ENCODE data around the gene SH2D3C. TPM values are rescaled to one million over a fixed set of nuclear protein-coding genes. Genes with fewer than 3 reads are reported as not detected.

Gene SH2D3C
- polyA plus RNA-seq, 1 experiment, result 0.04 TPM

- DNase-seq (ENCODE audit: low read depth), result no peak
- ChIA-PET CTCF (interaction anchor here (4.9 kb wide), 1 partner anchor 12 kb away, joined by 34 read pairs; the partner anchor contains the start of gene TOR2A), POLR2A (no interaction called here)
- no peaks in the 10 kb centered on the region for H3K36me3 ChIP-seq (ENCODE audit: control insufficient read depth, insufficient read depth, low read length)
- TF ChIP-seq CTCF (IDR thresholded peaks at IDR 0.05; ENCODE audit: insufficient read depth, low read depth, low read length), result no peak
- H3K27me3 ChIP-seq (ENCODE audit: control insufficient read depth, insufficient read depth, low read length), result no peaks in the 10 kb centered on the region
- H3K4me3 ChIP-seq (ENCODE audit: low read depth, low read length), result no peak overlapping the region
These were observed 56.3 kb downstream of the SH2D3C start for GRCh38 chr9:127722055-127722745.

GRCh38 chr9:127721391-127721821 is 57.1 kb downstream of the SH2D3C start:
- TF ChIP-seq CTCF (IDR thresholded peaks at IDR 0.05; ENCODE audit: insufficient read depth, low read depth, low read length), result no peak
- Histone ChIP-seq H3K4me3 (ENCODE audit: low read depth, low read length) (no peak overlapping the region), H3K36me3 (ENCODE audit: control insufficient read depth, insufficient read depth, low read length) (no peaks in the 10 kb centered on the region), H3K27me3 (ENCODE audit: control insufficient read depth, insufficient read depth, low read length) (no peaks in the 10 kb centered on the region)
- no peak for DNase-seq (ENCODE audit: low read depth)
- POLR2A ChIA-PET, result no interaction called here
- CTCF ChIA-PET, result interaction anchor here (0.7 kb wide), 1 partner anchor 13 kb away, joined by 5 read pairs; the partner anchor contains the start of gene TOR2A

- H3K27me3 ChIP-seq (ENCODE audit: control insufficient read depth, insufficient read depth, low read length), result no peaks in the 10 kb centered on the region
- TF ChIP-seq CTCF (IDR thresholded peaks at IDR 0.05; ENCODE audit: insufficient read depth, low read depth, low read length), result no peak
- ChIA-PET POLR2A (no interaction called here), CTCF (no interaction called here)
- no peaks in the 10 kb centered on the region for H3K36me3 ChIP-seq (ENCODE audit: control insufficient read depth, insufficient read depth, low read length)
- no peak for DNase-seq (ENCODE audit: low read depth)
- no peak overlapping the region for H3K4me3 ChIP-seq (ENCODE audit: low read depth, low read length)
These were observed 57.6 kb downstream of the SH2D3C start for GRCh38 chr9:127720865-127721227.

GRCh38 chr9:127720031-127720864 is 58.2 kb downstream of the SH2D3C start:
- no peak overlapping the region for H3K4me3 ChIP-seq (ENCODE audit: low read depth, low read length)
- ChIA-PET CTCF (no interaction called here), POLR2A (no interaction called here)
- TF ChIP-seq CTCF (IDR thresholded peaks at IDR 0.05; ENCODE audit: insufficient read depth, low read depth, low read length), result no peak
- no peak for DNase-seq (ENCODE audit: low read depth)
- H3K36me3 ChIP-seq (ENCODE audit: control insufficient read depth, insufficient read depth, low read length), result no peaks in the 10 kb centered on the region
- H3K27me3 ChIP-seq (ENCODE audit: control insufficient read depth, insufficient read depth, low read length), result no peaks in the 10 kb centered on the region

- no peak overlapping the region for H3K4me3 ChIP-seq (ENCODE audit: low read depth, low read length)
- CTCF ChIA-PET, result interaction anchor here (1.7 to 1.9 kb wide), 2 partner anchors 15 to 17 kb away, joined by 4 to 6 read pairs; partner anchors contain the start of gene TOR2A
- H3K36me3 ChIP-seq (ENCODE audit: control insufficient read depth, insufficient read depth, low read length), result no peaks in the 10 kb centered on the region
- POLR2A ChIA-PET, result no interaction called here
- TF ChIP-seq CTCF (IDR thresholded peaks at IDR 0.05; ENCODE audit: insufficient read depth, low read depth, low read length), result no peak
- no peaks in the 10 kb centered on the region for H3K27me3 ChIP-seq (ENCODE audit: control insufficient read depth, insufficient read depth, low read length)
- no peak for DNase-seq (ENCODE audit: low read depth)
These were observed 60.7 kb downstream of the SH2D3C start for GRCh38 chr9:127717766-127718165.
